Measurements from ENCODE around the gene LIPT2. TPM values are rescaled to one million over a fixed set of nuclear protein-coding genes. Genes with fewer than 3 reads are reported as not detected.
"Not testable (repeated sequence)": the region's sequence is repeated elsewhere in the genome, so short reads cannot be mapped to it uniquely, and the experiment has no call there.

LIPT2 gene
- polyA plus RNA-seq, 1 donor from 2014 or later: 11.3 TPM

GRCh38 chr11:74520316-74520715 lies 26.8 kb upstream of the LIPT2 start:
- no peak for TF ChIP-seq POLR2AphosphoS5 (IDR thresholded peaks at IDR 0.05)
- TF ChIP-seq EZH2 (IDR thresholded peaks at IDR 0.05; ENCODE audit: borderline replicate concordance, insufficient read depth, low read length, poor library complexity, severe bottlenecking): no peak
- no peak for TF ChIP-seq REST (IDR thresholded peaks at IDR 0.05; ENCODE audit: borderline replicate concordance)
- no peak for TF ChIP-seq MXI1 (conservative IDR thresholded peaks at IDR 0.05; ENCODE audit: poor library complexity, severe bottlenecking)
- TF ChIP-seq RAD21 (conservative IDR thresholded peaks at IDR 0.05): no peak
- no peak for TF ChIP-seq SMC3 (conservative IDR thresholded peaks at IDR 0.05; ENCODE audit: poor library complexity)
- no peak for TF ChIP-seq TAF1 (IDR thresholded peaks at IDR 0.05; ENCODE audit: low read depth)
- TF ChIP-seq CTCF (IDR thresholded peaks at IDR 0.05; ENCODE audit: poor library complexity, severe bottlenecking): no peak
- no peak for TF ChIP-seq EP300 (conservative IDR thresholded peaks at IDR 0.05; ENCODE audit: poor library complexity, severe bottlenecking)
- no peak overlapping the region for H3K27ac ChIP-seq (ENCODE audit: low read length)

GRCh38 chr11:74519710-74520109 lies 26.2 kb upstream of the LIPT2 start:
- H3F3A ChIP-seq (ENCODE audit: insufficient read depth, low read length, poor library complexity, severe bottlenecking): no peaks in the 10 kb centered on the region
- H3K27ac ChIP-seq (ENCODE audit: low read length): no peak overlapping the region
- H3K9me2 ChIP-seq (ENCODE audit: insufficient read depth, low read length): no peaks in the 10 kb centered on the region
- TF ChIP-seq CTCF (IDR thresholded peaks at IDR 0.05; ENCODE audit: poor library complexity, severe bottlenecking): no peak
- TF ChIP-seq RAD21 (conservative IDR thresholded peaks at IDR 0.05): no peak
- TF ChIP-seq EP300 (conservative IDR thresholded peaks at IDR 0.05; ENCODE audit: poor library complexity, severe bottlenecking): no peak
- TF ChIP-seq REST (IDR thresholded peaks at IDR 0.05; ENCODE audit: borderline replicate concordance): no peak
- TF ChIP-seq MXI1 (conservative IDR thresholded peaks at IDR 0.05; ENCODE audit: poor library complexity, severe bottlenecking): no peak
- no peak for TF ChIP-seq TAF1 (IDR thresholded peaks at IDR 0.05; ENCODE audit: low read depth)
- no peak for TF ChIP-seq POLR2AphosphoS5 (IDR thresholded peaks at IDR 0.05)
- no peak for TF ChIP-seq EZH2 (IDR thresholded peaks at IDR 0.05; ENCODE audit: borderline replicate concordance, insufficient read depth, low read length, poor library complexity, severe bottlenecking)
- TF ChIP-seq SMC3 (conservative IDR thresholded peaks at IDR 0.05; ENCODE audit: poor library complexity): no peak
- no peaks in the 10 kb centered on the region for H3K9me3 ChIP-seq (ENCODE audit: low read length)
- no peak overlapping the region for H2AFZ ChIP-seq (ENCODE audit: low read depth, low read length)
- no peaks in the 10 kb centered on the region for H4K20me1 ChIP-seq (ENCODE audit: insufficient read depth)
- no peak overlapping the region for H3K4me3 ChIP-seq (ENCODE audit: low read length)
- H3K79me2 ChIP-seq (replicated peaks; ENCODE audit: insufficient read depth, low read length): no peaks in the 10 kb centered on the region
- no peak overlapping the region for H3K4me2 ChIP-seq (ENCODE audit: low read length)
- no peaks in the 10 kb centered on the region for H3K27me3 ChIP-seq (ENCODE audit: insufficient read depth, low read depth, low read length)
- H3K9ac ChIP-seq (ENCODE audit: low read length): no peak overlapping the region
- no peaks in the 10 kb centered on the region for H3K36me3 ChIP-seq (ENCODE audit: insufficient read depth, low read length)

More at GRCh38 chr11:74520316-74520715, 26.8 kb upstream of the LIPT2 start:
- H3K36me3 ChIP-seq (ENCODE audit: insufficient read depth, low read length): no peaks in the 10 kb centered on the region
- no peaks in the 10 kb centered on the region for H3K27me3 ChIP-seq (ENCODE audit: insufficient read depth, low read depth, low read length)
- H3K9me3 ChIP-seq (ENCODE audit: low read length): no peaks in the 10 kb centered on the region
- no peaks in the 10 kb centered on the region for H3K9me2 ChIP-seq (ENCODE audit: insufficient read depth, low read length)
- no peaks in the 10 kb centered on the region for H3K79me2 ChIP-seq (replicated peaks; ENCODE audit: insufficient read depth, low read length)
- no peaks in the 10 kb centered on the region for H4K20me1 ChIP-seq (ENCODE audit: insufficient read depth)
- H3K4me3 ChIP-seq (ENCODE audit: low read length): no peak overlapping the region
- H2AFZ ChIP-seq (ENCODE audit: low read depth, low read length): no peak overlapping the region
- no peak overlapping the region for H3K9ac ChIP-seq (ENCODE audit: low read length)
- no peaks in the 10 kb centered on the region for H3F3A ChIP-seq (ENCODE audit: insufficient read depth, low read length, poor library complexity, severe bottlenecking)
- H3K4me2 ChIP-seq (ENCODE audit: low read length): no peak overlapping the region

- not testable (repeated sequence) for H4K20me1 ChIP-seq (ENCODE audit: insufficient read depth); H3K36me3 ChIP-seq (ENCODE audit: insufficient read depth, low read length); H3K9ac ChIP-seq (ENCODE audit: low read length); H3K4me3 ChIP-seq (ENCODE audit: low read length); H3K27ac ChIP-seq (ENCODE audit: low read length); H3K79me2 ChIP-seq (replicated peaks; ENCODE audit: insufficient read depth, low read length); H2AFZ ChIP-seq (ENCODE audit: low read depth, low read length); H3K4me2 ChIP-seq (ENCODE audit: low read length); H3K9me3 ChIP-seq (ENCODE audit: low read length); H3K9me2 ChIP-seq (ENCODE audit: insufficient read depth, low read length); H3K27me3 ChIP-seq (ENCODE audit: insufficient read depth, low read depth, low read length); H3F3A ChIP-seq (ENCODE audit: insufficient read depth, low read length, poor library complexity, severe bottlenecking)
Measured at GRCh38 chr11:74517592-74517991, 24.1 kb upstream of the LIPT2 start.

Measured in neural cell (in vitro differentiated cells).